Keratinocyte (primary cell): Measurements from ENCODE around the gene PEX11G. TPM values are rescaled to one million over a fixed set of nuclear protein-coding genes. Genes with fewer than 3 reads are reported as not detected.
A peak's percentile ranks its signal among the peaks of the same experiment; 100 is the strongest.
"Not testable (repeated sequence)": the region's sequence is repeated elsewhere in the genome, so short reads cannot be mapped to it uniquely, and the experiment has no call there.

Source experiments
- DNase-seq: peaks from one replicate; pipeline ENCODE4 v3.0.0-alpha.2; 2011; ENCODE audit warnings: low read depth, missing footprints, low spot score
- FAIRE-seq: peaks from 2 replicates; lab custom pipeline; 2011; peaks lifted over from hg19 to GRCh38; lab: Jason Lieb, UNC
- H2AFZ ChIP-seq: 2 replicates; pipeline ENCODE4 v1.6.0; 2012; ENCODE audit warnings: low read length, control low read depth, inconsistent platforms; ENCODE audit not compliant: control insufficient read depth
- H3K27ac ChIP-seq: 2 replicates; pipeline ENCODE4 v1.5.1; 2011; ENCODE audit warnings: low read length; ENCODE audit not compliant: control insufficient read depth, insufficient read depth
- H3K27me3 ChIP-seq: 3 replicates; pipeline ENCODE4 v1.6.0; 2011; ENCODE audit warnings: low read length; ENCODE audit not compliant: control insufficient read depth, insufficient read depth; ENCODE audit errors: extremely low read depth
- H3K36me3 ChIP-seq, 2 experiments: 2 replicates in 1 of 2; 3 replicates in 1 of 2; pipeline ENCODE4 v1.5.1; 2011; ENCODE audit warnings: low read length in 2 of 2, mild to moderate bottlenecking in 1 of 2; ENCODE audit not compliant: control insufficient read depth in 2 of 2, insufficient read depth in 2 of 2; ENCODE audit errors: extremely low read depth in 1 of 2
- H3K4me1 ChIP-seq: 3 replicates; pipeline ENCODE4 v1.5.1; 2011; ENCODE audit warnings: low read length; ENCODE audit not compliant: control insufficient read depth, insufficient read depth; ENCODE audit errors: extremely low read depth
- H3K4me2 ChIP-seq: 3 replicates; pipeline ENCODE4 v1.6.0; 2011; ENCODE audit warnings: low read depth, low read length; ENCODE audit not compliant: control insufficient read depth, insufficient read depth; ENCODE audit errors: extremely low read depth
- H3K4me3 ChIP-seq, 3 experiments: fragments of 200-600 bp in 1 of 3; sonication (generic) in 1 of 3; 2 replicates in 2 of 3; 3 replicates in 1 of 3; pipeline ENCODE4 v1.5.1; 2011 to 2016; ENCODE audit warnings: low read length in 3 of 3, mild to moderate bottlenecking in 3 of 3, control low read depth in 2 of 3, inconsistent platforms in 1 of 3, low read depth in 1 of 3, mixed read lengths in 1 of 3, mixed run types in 1 of 3, moderate library complexity in 1 of 3; ENCODE audit not compliant: control insufficient read depth in 2 of 3, insufficient read depth in 2 of 3; ENCODE audit errors: extremely low read depth in 1 of 3
- H3K79me2 ChIP-seq: 2 replicates; pipeline ENCODE4 v1.6.0; 2012; ENCODE audit warnings: low read length; ENCODE audit not compliant: control insufficient read depth, insufficient read depth
- H3K9ac ChIP-seq: 3 replicates; pipeline ENCODE4 v1.6.0; 2011; ENCODE audit warnings: low read length; ENCODE audit not compliant: control insufficient read depth, insufficient read depth; ENCODE audit errors: extremely low read depth
- H3K9me1 ChIP-seq: 3 replicates; pipeline ENCODE4 v1.6.0; 2011; ENCODE audit warnings: low read length; ENCODE audit not compliant: control insufficient read depth, insufficient read depth; ENCODE audit errors: extremely low read depth
- H3K9me3 ChIP-seq: 2 replicates; pipeline ENCODE4 v1.5.1; 2012; ENCODE audit warnings: low read depth, low read length; ENCODE audit not compliant: control insufficient read depth
- H4K20me1 ChIP-seq: 3 replicates; pipeline ENCODE4 v1.6.0; 2011; ENCODE audit warnings: low read length; ENCODE audit not compliant: control insufficient read depth, insufficient read depth; ENCODE audit errors: extremely low read depth
- CTCF ChIP-seq, 3 experiments: IDR thresholded peaks in 1 of 3; conservative IDR thresholded peaks in 1 of 3; optimal IDR thresholded peaks in 1 of 3; 2 replicates in 2 of 3; 3 replicates in 1 of 3; pipeline versions ENCODE3 to v1.5.1; 2011; ENCODE audit warnings: low read length in 3 of 3, mild to moderate bottlenecking in 3 of 3, moderate library complexity in 2 of 3, control low read depth in 1 of 3, inconsistent platforms in 1 of 3; ENCODE audit not compliant: insufficient read depth in 2 of 3; ENCODE audit errors: extremely low read depth in 1 of 3
- EZH2 ChIP-seq: IDR thresholded peaks from one replicate; pipeline ENCODE4 v1.6.1; 2012; ENCODE audit warnings: inconsistent platforms, mild to moderate bottlenecking, low read length, moderate library complexity
- dilution Hi-C: fragments of 300-500 bp; cut with MboI; formaldehyde crosslinking; loops from one replicate; pipeline ENCODE4 v1.7.0; 2020; ENCODE audit warnings: low sequenced_read_pairs; ENCODE audit not compliant: extremely low pct_ligation_motif_present
- polyA plus RNA-seq, 5 experiments: library from polyadenylated mRNA; depleted of rRNA in 3 of 5; stranded (reverse) in 3 of 5; stranded (forward) in 1 of 5; unstranded in 1 of 5; fragments of >200 nt; gene quantifications; 1 replicate in 1 of 5; 2 replicates in 3 of 5; 3 replicates in 1 of 5; pipeline versions ENCODE4 v1.2.1 to v1.2.3, GENCODE V29; 2011 to 2012; ENCODE audit warnings: missing spikeins in 2 of 5, low read depth in 1 of 5, low replicate concordance in 1 of 5

PEX11G gene
- polyA plus RNA-seq, 1 donor (not counting 4 experiments of a cell fraction or from before 2014, with no cell fraction given) = 1.1 TPM

- DNase-seq (peak; percentile 41), FAIRE-seq (peak; percentile 100)
- no peak for TF ChIP-seq CTCF (optimal IDR thresholded peaks at IDR 0.05 in 1 of 3, IDR thresholded peaks at IDR 0.05 in 1 of 3, conservative IDR thresholded peaks at IDR 0.05 in 1 of 3; ENCODE audit: extremely low read depth in 1 of 3, insufficient read depth in 2 of 3, low read length in 3 of 3)
- no peak for TF ChIP-seq EZH2
- no peak overlapping the region for H2AFZ ChIP-seq
- H3K9me1 ChIP-seq = no peaks in the 10 kb centered on the region
- H3K9me3 ChIP-seq = peaks cover 9% of the 10 kb centered on the region
- H4K20me1 ChIP-seq = no peaks in the 10 kb centered on the region
- peaks cover 15 to 23% of the 10 kb centered on the region in 2 experiments for H3K36me3 ChIP-seq
- H3K27ac ChIP-seq = no peak overlapping the region
- peaks cover 19% of the 10 kb centered on the region for H3K79me2 ChIP-seq
- H3K4me2 ChIP-seq = no peak overlapping the region
- no peaks in the 10 kb centered on the region for H3K4me1 ChIP-seq
- H3K27me3 ChIP-seq = no peaks in the 10 kb centered on the region
- dilution Hi-C loops = no loop called here
- H3K4me3 ChIP-seq = no peak overlapping the region
- H3K9ac ChIP-seq = no peak overlapping the region
Observed at GRCh38 chr19:7450243-7451223, 38.3 kb downstream of the PEX11G start.

- H3K9me1 ChIP-seq, dilution Hi-C loops, H3K27me3 ChIP-seq, H3K4me3 ChIP-seq, DNase-seq, H4K20me1 ChIP-seq, FAIRE-seq, H3K4me2 ChIP-seq, H3K27ac ChIP-seq, H3K4me1 ChIP-seq, H3K9ac ChIP-seq, H3K9me3 ChIP-seq, H2AFZ ChIP-seq: not testable (repeated sequence)
- Histone ChIP-seq H3K79me2 (peaks cover 14% of the 10 kb centered on the region), H3K36me3 (peaks cover 17 to 27% of the 10 kb centered on the region in 2 experiments)
Observed at GRCh38 chr19:7449391-7450070, 39.3 kb downstream of the PEX11G start.
